Mucosa of stomach (tissue), 1 donor: ENCODE data around the gene TM7SF3.
A peak's percentile ranks its signal among the peaks of the same experiment; 100 is the strongest.

Experiments
- H3K27me3 ChIP-seq: one replicate; pipeline ENCODE4 v1.7.0; 2013; ENCODE audit warnings: mild to moderate bottlenecking, low read length; ENCODE audit not compliant: control insufficient read depth, insufficient read depth
- H3K36me3 ChIP-seq: one replicate; pipeline ENCODE4 v1.7.0; 2013; ENCODE audit warnings: low read length; ENCODE audit not compliant: control insufficient read depth, insufficient read depth
- H3K4me1 ChIP-seq: one replicate; pipeline ENCODE4 v1.7.0; 2013; ENCODE audit warnings: mild to moderate bottlenecking, low read length; ENCODE audit not compliant: control insufficient read depth, insufficient read depth
- H3K4me3 ChIP-seq: one replicate; pipeline ENCODE4 v1.7.0; 2013; ENCODE audit warnings: low read length
- H3K9ac ChIP-seq: one replicate; pipeline ENCODE4 v1.7.0; 2013; ENCODE audit warnings: mild to moderate bottlenecking, low read length, moderate library complexity
- H3K9me3 ChIP-seq: one replicate; pipeline ENCODE4 v1.7.0; 2013; ENCODE audit warnings: mild to moderate bottlenecking, low read length, moderate library complexity; ENCODE audit not compliant: control insufficient read depth
- donor health status: Pancreatic carcinoma.

The TM7SF3 gene

GRCh38 chr12:27012982-27013255 is 1.3 kb downstream of the TM7SF3 start:
- no peaks in the 10 kb centered on the region for H3K36me3 ChIP-seq
- H3K27me3 ChIP-seq: no peaks in the 10 kb centered on the region
- peaks cover 19% of the 10 kb centered on the region for H3K4me1 ChIP-seq
- H3K9me3 ChIP-seq: no peaks in the 10 kb centered on the region
- peak overlapping the region; percentile 95 for H3K9ac ChIP-seq
- peak overlapping the region; percentile 38 for H3K4me3 ChIP-seq

- no peak overlapping the region for H3K4me3 ChIP-seq
- no peaks in the 10 kb centered on the region for H3K27me3 ChIP-seq
- H3K36me3 ChIP-seq: no peaks in the 10 kb centered on the region
- peaks cover 19% of the 10 kb centered on the region for H3K4me1 ChIP-seq
- H3K9ac ChIP-seq: peak overlapping the region; percentile 10
- H3K9me3 ChIP-seq: no peaks in the 10 kb centered on the region
Measured at GRCh38 chr12:27012239-27012981, 1.8 kb downstream of the TM7SF3 start.

DNA sequence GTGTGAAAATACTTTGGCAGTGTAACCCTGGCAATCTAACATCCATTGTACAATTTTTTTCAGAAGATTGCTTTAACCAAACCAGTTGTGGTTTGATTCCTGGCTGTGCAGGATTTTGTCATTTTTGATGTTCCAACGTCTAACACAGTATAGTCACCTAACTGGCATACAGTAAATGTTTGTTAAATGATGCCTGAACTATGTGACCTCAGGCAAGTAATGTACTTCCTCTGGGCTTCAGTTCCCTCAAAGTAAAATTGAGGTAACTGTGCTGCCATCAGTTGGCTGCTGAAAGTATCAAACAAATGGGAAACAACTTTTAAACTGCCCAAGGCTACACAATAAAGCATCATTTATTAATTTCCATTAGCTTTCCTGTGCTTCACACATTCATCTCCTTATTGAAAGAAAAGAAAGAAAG is 4.3 kb downstream of the TM7SF3 start:
- Histone ChIP-seq H3K4me1 (peaks cover 11% of the 10 kb centered on the region), H3K9me3 (no peaks in the 10 kb centered on the region), H3K27me3 (no peaks in the 10 kb centered on the region)

DNA sequence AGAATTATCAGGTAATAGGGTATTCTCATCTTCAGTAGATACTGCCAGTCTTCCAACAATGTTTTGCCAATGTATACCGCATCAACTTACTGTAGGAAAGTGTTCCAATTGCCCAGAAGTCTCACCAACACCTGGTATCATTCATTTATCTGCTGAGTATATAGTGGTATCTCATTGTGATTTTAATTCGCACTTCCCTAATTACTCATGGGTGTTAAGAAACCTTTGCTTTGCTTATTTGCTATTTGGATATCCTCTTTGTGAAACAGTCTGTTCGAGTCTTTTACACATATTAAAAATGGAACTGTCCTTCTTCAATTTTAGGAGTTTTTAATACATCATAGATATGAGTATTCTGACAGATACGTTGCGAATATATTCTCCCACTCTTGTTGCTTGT is 6.1 kb downstream of the TM7SF3 start:
- no peak overlapping the region for H3K9ac ChIP-seq
- H3K4me1 ChIP-seq: peaks cover 7% of the 10 kb centered on the region
- no peak overlapping the region for H3K4me3 ChIP-seq
- no peaks in the 10 kb centered on the region for H3K27me3 ChIP-seq
- no peaks in the 10 kb centered on the region for H3K36me3 ChIP-seq
- H3K9me3 ChIP-seq: no peaks in the 10 kb centered on the region

More for the DNA sequence above, 4.3 kb downstream of the TM7SF3 start:
- Histone ChIP-seq H3K36me3 (no peaks in the 10 kb centered on the region), H3K4me3 (no peak overlapping the region), H3K9ac (no peak overlapping the region)

DNA sequence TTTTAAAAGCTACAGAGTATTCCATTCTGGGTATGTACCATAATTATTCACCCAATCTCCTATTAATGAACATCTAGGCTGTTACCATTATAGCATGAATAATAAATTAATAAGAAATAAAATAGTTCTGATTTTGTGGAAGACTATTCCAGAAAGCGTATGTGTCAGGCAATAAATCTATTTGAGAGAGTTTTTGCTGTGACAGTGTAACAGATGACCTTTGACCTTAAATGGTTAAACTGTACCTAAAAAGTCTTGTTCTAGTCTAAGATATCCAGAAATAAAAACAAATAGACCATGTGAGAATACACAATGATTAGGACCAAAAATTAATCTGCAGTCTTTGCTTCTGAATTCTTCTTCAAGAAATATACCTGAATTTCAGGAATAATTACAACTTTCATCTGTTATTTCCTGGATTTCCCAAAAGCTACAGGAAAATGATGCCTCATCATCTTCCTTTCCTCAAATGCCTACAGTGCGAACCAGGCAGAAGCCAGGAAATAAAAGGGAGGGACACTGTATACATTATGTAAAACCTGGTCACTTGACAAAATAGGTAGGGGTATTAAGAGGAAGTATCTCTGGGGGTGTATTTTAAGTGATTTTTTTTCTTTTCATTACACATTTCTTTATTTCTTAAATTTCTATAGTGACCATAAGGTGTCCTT is 7.3 kb downstream of the TM7SF3 start:
- Histone ChIP-seq H3K9me3 (no peaks in the 10 kb centered on the region), H3K36me3 (no peaks in the 10 kb centered on the region), H3K4me1 (peaks cover 1% of the 10 kb centered on the region), H3K4me3 (no peak overlapping the region), H3K9ac (no peak overlapping the region), H3K27me3 (no peaks in the 10 kb centered on the region)

- Histone ChIP-seq H3K27me3 (no peaks in the 10 kb centered on the region), H3K9me3 (no peaks in the 10 kb centered on the region), H3K4me3 (no peak overlapping the region), H3K9ac (no peak overlapping the region), H3K36me3 (no peaks in the 10 kb centered on the region), H3K4me1 (no peaks in the 10 kb centered on the region)
Measured at GRCh38 chr12:27005495-27005894, 8.7 kb downstream of the TM7SF3 start.

GRCh38 chr12:27003421-27004381 is 10.5 kb downstream of the TM7SF3 start:
- peaks cover 7% of the 10 kb centered on the region for H3K36me3 ChIP-seq
- no peaks in the 10 kb centered on the region for H3K4me1 ChIP-seq
- no peaks in the 10 kb centered on the region for H3K27me3 ChIP-seq
- H3K9me3 ChIP-seq: no peaks in the 10 kb centered on the region
- H3K4me3 ChIP-seq: no peak overlapping the region
- no peak overlapping the region for H3K9ac ChIP-seq

- peaks cover 7% of the 10 kb centered on the region for H3K36me3 ChIP-seq
- no peak overlapping the region for H3K4me3 ChIP-seq
- no peaks in the 10 kb centered on the region for H3K9me3 ChIP-seq
- H3K27me3 ChIP-seq: no peaks in the 10 kb centered on the region
- no peak overlapping the region for H3K9ac ChIP-seq
- no peaks in the 10 kb centered on the region for H3K4me1 ChIP-seq
Measured at GRCh38 chr12:27002141-27002540, 12.0 kb downstream of the TM7SF3 start.

DNA sequence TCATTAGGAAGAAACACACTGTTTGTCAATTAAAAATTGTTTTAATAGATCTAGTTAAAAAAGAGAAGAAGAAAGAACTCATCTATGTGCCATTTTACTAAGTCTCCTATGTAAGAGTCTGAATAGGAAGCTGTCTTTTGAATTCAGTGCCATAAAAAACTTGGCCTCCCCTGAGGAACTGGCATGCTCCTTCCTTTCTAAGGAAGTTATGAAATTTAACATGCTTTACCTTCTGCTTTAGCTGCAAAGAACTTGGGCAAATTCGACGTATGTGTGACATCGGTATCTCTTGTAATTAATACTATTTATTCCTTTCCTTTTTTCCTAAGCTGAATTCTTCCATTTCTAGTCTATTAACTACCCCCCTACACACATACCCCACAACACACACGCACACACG is 12.5 kb downstream of the TM7SF3 start:
- H3K4me1 ChIP-seq: no peaks in the 10 kb centered on the region
- H3K27me3 ChIP-seq: no peaks in the 10 kb centered on the region
- H3K9me3 ChIP-seq: no peaks in the 10 kb centered on the region
- H3K4me3 ChIP-seq: no peak overlapping the region
- H3K36me3 ChIP-seq: peaks cover 7% of the 10 kb centered on the region
- H3K9ac ChIP-seq: no peak overlapping the region

DNA sequence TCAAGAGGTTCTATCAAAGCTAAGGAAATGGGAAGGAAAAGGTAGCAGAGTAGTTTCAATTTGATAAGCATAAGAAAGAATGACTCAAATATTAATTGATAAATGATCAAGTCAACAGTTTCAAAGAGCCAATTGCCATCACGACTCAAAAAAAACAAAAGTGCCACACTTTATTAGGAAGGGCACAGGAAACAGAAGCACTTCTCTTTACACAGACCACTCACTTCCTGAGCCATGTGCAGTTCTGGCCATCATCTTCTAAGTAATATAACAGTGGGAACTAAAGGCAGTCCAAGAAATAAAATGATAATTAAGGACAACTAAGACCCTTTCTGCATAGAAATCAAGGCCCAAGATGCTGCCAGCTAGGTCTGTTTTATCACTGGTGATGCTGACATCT is 13.2 kb downstream of the TM7SF3 start:
- Histone ChIP-seq H3K36me3 (peaks cover 7% of the 10 kb centered on the region), H3K4me1 (no peaks in the 10 kb centered on the region), H3K9me3 (no peaks in the 10 kb centered on the region), H3K4me3 (no peak overlapping the region), H3K27me3 (no peaks in the 10 kb centered on the region), H3K9ac (no peak overlapping the region)

DNA sequence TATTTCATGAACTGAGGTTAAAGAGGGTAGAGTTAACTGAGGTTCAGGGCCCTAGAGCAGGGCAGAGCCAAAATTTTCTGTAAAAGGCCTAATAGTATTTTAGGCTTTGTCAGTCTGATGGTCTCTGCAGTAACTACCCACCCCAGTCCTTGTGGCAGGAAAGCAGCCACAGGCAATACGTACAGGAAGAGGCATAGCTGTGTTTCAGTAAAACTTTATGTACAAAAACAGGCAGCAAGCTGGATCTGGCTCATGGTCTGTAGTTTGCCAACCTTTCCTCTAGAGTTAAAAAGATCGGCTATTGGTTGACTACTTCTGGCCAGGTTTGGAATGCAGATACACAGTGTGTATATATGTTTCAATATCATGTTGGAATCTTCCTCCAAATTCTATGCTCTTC is 17.2 kb downstream of the TM7SF3 start:
- Histone ChIP-seq H3K4me1 (no peaks in the 10 kb centered on the region), H3K27me3 (no peaks in the 10 kb centered on the region), H3K9ac (no peak overlapping the region), H3K36me3 (peaks cover 7% of the 10 kb centered on the region), H3K9me3 (no peaks in the 10 kb centered on the region), H3K4me3 (no peak overlapping the region)

- Histone ChIP-seq H3K36me3 (peaks cover 7% of the 10 kb centered on the region), H3K9me3 (no peaks in the 10 kb centered on the region), H3K4me3 (no peak overlapping the region), H3K27me3 (no peaks in the 10 kb centered on the region), H3K9ac (no peak overlapping the region), H3K4me1 (no peaks in the 10 kb centered on the region)
Measured at GRCh38 chr12:26995706-26996105, 18.5 kb downstream of the TM7SF3 start.
